ENCODE results near the gene SLC16A5. TPM values are rescaled to one million over a fixed set of nuclear protein-coding genes. Genes with fewer than 3 reads are reported as not detected.

The SLC16A5 gene
- total and polyA plus RNA-seq, 3 donors from 2014 or later: 6.4 to 11.1 (median 6.9) TPM

DNA sequence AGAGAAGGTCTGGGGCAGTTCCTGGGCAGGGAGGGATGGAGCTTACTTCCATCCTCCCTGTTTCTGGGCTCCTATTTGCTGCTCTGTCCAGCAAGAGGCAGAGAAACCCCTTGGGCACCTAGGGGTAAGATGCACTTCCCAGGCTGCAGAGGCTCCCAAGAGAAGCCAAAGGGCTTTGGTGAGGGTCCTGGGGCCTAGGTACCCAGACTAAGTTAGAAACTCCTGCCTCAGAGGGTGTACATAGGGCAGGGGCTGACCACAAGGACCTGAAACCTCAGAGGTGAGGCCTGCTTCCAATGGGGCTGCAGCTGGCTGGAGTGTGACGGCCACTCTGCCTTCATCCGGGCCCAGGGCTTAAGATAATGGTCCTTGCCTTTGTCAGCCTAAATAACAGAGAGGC lies 20.4 kb downstream of the SLC16A5 start:
- Histone ChIP-seq H3K27me3 (no peaks in the 10 kb centered on the region), H3K9me3 (no peaks in the 10 kb centered on the region), H3K27ac (no peak overlapping the region), H3K4me1 (peaks cover 7% of the 10 kb centered on the region), H3K4me3 (no peak overlapping the region), H3K36me3 (ENCODE audit: low read depth, missing control alignments) (no peaks in the 10 kb centered on the region)
- intact Hi-C loops (cut with DNase I; ENCODE audit: low total_unique reads): no loop called here
- 69 to 78% methylated on average over 2 of the region's 2 CpGs for WGBS, 2 donors
- no peak for TF ChIP-seq POLR2A (IDR thresholded peaks at IDR 0.05)
- TF ChIP-seq, protein P1, sequence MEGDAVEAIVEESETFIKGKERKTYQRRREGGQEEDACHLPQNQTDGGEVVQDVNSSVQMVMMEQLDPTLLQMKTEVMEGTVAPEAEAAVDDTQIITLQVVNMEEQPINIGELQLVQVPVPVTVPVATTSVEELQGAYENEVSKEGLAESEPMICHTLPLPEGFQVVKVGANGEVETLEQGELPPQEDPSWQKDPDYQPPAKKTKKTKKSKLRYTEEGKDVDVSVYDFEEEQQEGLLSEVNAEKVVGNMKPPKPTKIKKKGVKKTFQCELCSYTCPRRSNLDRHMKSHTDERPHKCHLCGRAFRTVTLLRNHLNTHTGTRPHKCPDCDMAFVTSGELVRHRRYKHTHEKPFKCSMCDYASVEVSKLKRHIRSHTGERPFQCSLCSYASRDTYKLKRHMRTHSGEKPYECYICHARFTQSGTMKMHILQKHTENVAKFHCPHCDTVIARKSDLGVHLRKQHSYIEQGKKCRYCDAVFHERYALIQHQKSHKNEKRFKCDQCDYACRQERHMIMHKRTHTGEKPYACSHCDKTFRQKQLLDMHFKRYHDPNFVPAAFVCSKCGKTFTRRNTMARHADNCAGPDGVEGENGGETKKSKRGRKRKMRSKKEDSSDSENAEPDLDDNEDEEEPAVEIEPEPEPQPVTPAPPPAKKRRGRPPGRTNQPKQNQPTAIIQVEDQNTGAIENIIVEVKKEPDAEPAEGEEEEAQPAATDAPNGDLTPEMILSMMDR (IDR thresholded peaks at IDR 0.05): no peak
- DNase-seq: no peak

DNA sequence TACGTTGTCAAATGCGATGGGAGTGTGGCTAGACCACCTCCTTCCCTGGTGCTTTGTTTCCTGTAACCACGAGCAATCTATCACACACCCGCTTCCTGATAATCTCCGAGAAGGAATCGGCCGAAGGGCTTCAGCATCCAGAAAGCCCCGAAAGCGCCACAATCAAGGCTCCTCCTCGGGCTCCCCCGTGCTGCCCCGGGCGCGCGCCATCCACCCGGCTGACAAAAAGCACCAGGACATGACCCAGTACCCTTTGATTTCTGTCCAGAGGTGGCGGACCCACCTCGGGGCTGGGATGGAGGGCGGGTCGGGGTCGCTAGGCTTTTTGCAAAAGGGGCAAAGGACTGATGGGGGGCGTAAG lies 21.3 kb downstream of the SLC16A5 start:
- Histone ChIP-seq H3K36me3 (ENCODE audit: low read depth, missing control alignments) (no peaks in the 10 kb centered on the region), H3K4me1 (peaks cover 10% of the 10 kb centered on the region), H3K9me3 (no peaks in the 10 kb centered on the region), H3K27ac (peak overlapping the region in 1 of 2 donors; percentile 31), H3K4me3 (peak overlapping the region; percentile 60 to 87), H3K27me3 (no peaks in the 10 kb centered on the region)
- WGBS, 2 donors: 5 to 7% methylated on average over 13 to 22 of the region's 22 CpGs
- no peak for DNase-seq
- intact Hi-C loops (cut with DNase I; ENCODE audit: low total_unique reads): no loop called here
- TF ChIP-seq POLR2A (IDR thresholded peaks at IDR 0.05): no peak
- TF ChIP-seq, protein P1 (IDR thresholded peaks at IDR 0.05): no peak

DNA sequence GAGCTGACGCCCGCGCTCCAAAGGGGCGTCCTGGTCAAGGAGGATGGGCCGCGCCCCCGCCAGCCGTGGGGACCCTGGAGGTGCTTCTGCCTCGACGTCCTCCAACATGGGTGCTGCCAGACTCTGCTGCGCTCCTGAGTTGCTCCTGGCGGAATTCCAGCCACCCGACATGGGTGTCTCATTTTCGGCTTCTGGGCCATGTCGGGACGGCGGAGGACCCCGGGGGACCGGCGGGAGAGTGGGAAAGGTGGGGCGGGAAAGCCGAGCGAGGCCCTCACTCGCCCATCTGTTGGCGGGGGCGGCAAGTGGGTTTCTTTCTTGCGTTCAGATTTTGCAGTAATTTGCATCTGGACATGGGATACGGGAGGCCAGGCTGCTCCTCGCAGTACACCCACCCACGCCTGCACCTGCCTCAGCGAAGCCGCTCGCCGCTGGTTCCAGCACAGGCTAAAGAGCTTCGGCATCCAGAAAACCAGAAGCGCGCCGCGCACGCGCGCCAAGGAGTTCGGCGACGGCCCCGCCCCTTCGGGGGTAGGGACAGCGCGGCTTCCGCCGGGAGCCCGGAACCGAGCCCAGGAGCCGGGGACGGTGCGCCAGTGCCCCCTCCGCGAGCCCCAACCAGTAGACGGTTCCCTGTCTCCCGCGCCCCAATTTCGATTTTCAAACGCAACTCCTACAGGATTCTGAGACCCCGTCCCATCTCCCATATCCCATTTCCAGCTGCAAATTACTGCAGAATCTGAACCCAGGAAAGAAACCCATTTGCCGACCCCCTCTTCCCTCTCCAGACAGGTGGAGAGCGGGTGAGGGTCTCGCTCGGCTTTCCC lies 21.9 kb downstream of the SLC16A5 start, which contains the start of gene ARMC7:
TSS of gene ARMC7 (plus strand) at position 563 of the 827 bp plus-strand sequence. CDS start 320 bp downstream, outside the sequence.
- H3K27me3 ChIP-seq: no peaks in the 10 kb centered on the region
- peak within 1 kb of the TSS; percentile 60 to 87 for H3K4me3 ChIP-seq
- H3K9me3 ChIP-seq: no peaks in the 10 kb centered on the region
- peak within 1 kb of the TSS; percentile 22 to 33 for H3K27ac ChIP-seq
- no peaks in the 10 kb centered on the region for H3K36me3 ChIP-seq (ENCODE audit: low read depth, missing control alignments)
- DNase-seq: peak; percentile 93
- intact Hi-C loops (cut with DNase I; ENCODE audit: low total_unique reads): loop anchor here (10.0 kb wide), 2 partner anchors 95 to 145 kb away; partner anchors contain the start of gene NUP85
- peaks cover 10% of the 10 kb centered on the region for H3K4me1 ChIP-seq
- TF ChIP-seq, protein P1 (IDR thresholded peaks at IDR 0.05): no peak
- TF ChIP-seq POLR2A (IDR thresholded peaks at IDR 0.05): no peak
- 0% methylated on average over 40 to 68 of the region's 68 CpGs for WGBS, 2 donors

DNA sequence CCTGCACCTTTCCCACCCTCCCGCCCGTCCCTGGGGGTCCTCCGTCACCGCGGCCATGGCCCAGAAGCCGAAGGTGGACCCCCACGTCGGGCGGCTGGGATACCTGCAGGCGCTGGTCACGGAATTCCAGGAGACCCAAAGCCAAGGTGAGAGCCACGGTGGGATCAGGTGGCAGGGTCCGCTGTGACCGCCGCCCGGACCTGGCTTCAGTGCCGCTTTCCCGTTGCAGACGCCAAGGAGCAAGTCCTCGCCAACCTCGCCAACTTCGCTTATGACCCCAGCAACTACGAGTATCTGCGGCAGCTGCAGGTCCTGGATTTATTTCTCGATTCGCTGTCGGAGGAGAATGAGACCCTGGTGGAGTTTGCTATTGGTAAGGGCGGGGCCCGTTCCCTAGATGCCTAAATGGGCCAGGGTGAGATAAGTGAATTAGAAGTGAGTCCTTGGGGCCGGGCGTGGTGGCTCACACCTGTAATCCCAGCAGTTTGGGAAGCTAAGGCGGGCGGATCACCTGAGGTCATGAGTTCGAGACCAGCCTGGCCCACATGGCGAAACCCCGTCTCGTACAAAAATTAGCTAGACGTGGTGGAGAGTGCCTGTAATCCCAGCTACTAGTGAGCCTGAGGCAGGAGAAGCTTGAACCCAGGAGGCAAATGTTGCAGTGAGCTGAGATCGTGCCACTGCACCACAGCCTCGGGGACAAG lies 22.6 kb downstream of the SLC16A5 start:
- peak overlapping the region; percentile 22 to 33 for H3K27ac ChIP-seq
- DNase-seq: peak; percentile 35
- TF ChIP-seq POLR2A (IDR thresholded peaks at IDR 0.05): no peak
- TF ChIP-seq, protein P1 (IDR thresholded peaks at IDR 0.05): no peak
- peaks cover 16% of the 10 kb centered on the region for H3K4me1 ChIP-seq
- peak overlapping the region; percentile 60 to 87 for H3K4me3 ChIP-seq
- H3K27me3 ChIP-seq: no peaks in the 10 kb centered on the region
- 17 to 20% methylated on average over 36 to 40 of the region's 40 CpGs for WGBS, 2 donors
- no peaks in the 10 kb centered on the region for H3K36me3 ChIP-seq (ENCODE audit: low read depth, missing control alignments)
- no peaks in the 10 kb centered on the region for H3K9me3 ChIP-seq
- intact Hi-C loops (cut with DNase I; ENCODE audit: low total_unique reads): loop anchor here (10.0 kb wide), 2 partner anchors 94 to 146 kb away; partner anchors contain the start of gene NUP85
